GM19397 (cell line): ENCODE results near the gene TIFAB.
"Not testable (repeated sequence)": the region's sequence is repeated elsewhere in the genome, so short reads cannot be mapped to it uniquely, and the experiment has no call there.

Experiments
- ATAC-seq: cut with Tn5 transposase; IDR thresholded peaks from one replicate; pipeline ENCODE4 v1.9.1; 2021; ENCODE audit warnings: mild to moderate bottlenecking, moderate library complexity; ENCODE audit not compliant: unreplicated experiment

TIFAB gene

GRCh38 chr5:135452321-135453030 lies at the start of gene TIFAB:
Gene TIFAB, minus strand, starts transcription at chr5:135452351. Its CDS starts 2,412 bp downstream, at chr5:135449939.
- no peak for ATAC-seq

GRCh38 chr5:135498637-135498995 lies 46.5 kb upstream of the TIFAB start:
- no peak for ATAC-seq

GRCh38 chr5:135497971-135498636 lies 46.0 kb upstream of the TIFAB start:
- ATAC-seq = no peak

- not testable (repeated sequence) for ATAC-seq
Observed at GRCh38 chr5:135495531-135495930, 43.4 kb upstream of the TIFAB start.

GRCh38 chr5:135494196-135494595 lies 42.0 kb upstream of the TIFAB start:
- no peak for ATAC-seq

GRCh38 chr5:135493406-135494180 lies 41.4 kb upstream of the TIFAB start:
- no peak for ATAC-seq

- no peak for ATAC-seq
Observed at GRCh38 chr5:135492319-135492626, 40.1 kb upstream of the TIFAB start.

GRCh38 chr5:135491552-135492318 lies 39.6 kb upstream of the TIFAB start:
- ATAC-seq = no peak

GRCh38 chr5:135491038-135491551 lies 38.9 kb upstream of the TIFAB start:
- ATAC-seq = no peak

GRCh38 chr5:135490245-135491037 lies 38.3 kb upstream of the TIFAB start:
- ATAC-seq = no peak

- no peak for ATAC-seq
Observed at GRCh38 chr5:135489466-135490244, 37.5 kb upstream of the TIFAB start.

GRCh38 chr5:135488727-135489465 lies 36.7 kb upstream of the TIFAB start:
- ATAC-seq = no peak

- no peak for ATAC-seq
Observed at GRCh38 chr5:135487839-135488514, 35.8 kb upstream of the TIFAB start.

GRCh38 chr5:135487037-135487395 lies 34.9 kb upstream of the TIFAB start:
- no peak for ATAC-seq

- ATAC-seq = no peak
Observed at GRCh38 chr5:135486131-135487036, 34.2 kb upstream of the TIFAB start.

GRCh38 chr5:135484674-135485086 lies 32.5 kb upstream of the TIFAB start:
- no peak for ATAC-seq

- no peak for ATAC-seq
Observed at GRCh38 chr5:135483254-135483653, 31.1 kb upstream of the TIFAB start.
